HEK293T (cell line): ENCODE results near the gene RUNDC1.
A peak's percentile ranks its signal among the peaks of the same experiment; 100 is the strongest.
"Not testable (repeated sequence)": the region's sequence is repeated elsewhere in the genome, so short reads cannot be mapped to it uniquely, and the experiment has no call there.

Experiments
- CTCF ChIA-PET: fragments of 350-600 bp; formaldehyde crosslinking; extraction: SDS; loops from one replicate; lab custom pipeline; 2021; ENCODE audit warnings: antibody characterized with exemption, inconsistent platforms; lab: Yijun Ruan, JAX
- POLR2A ChIA-PET: fragments of 350-600 bp; formaldehyde crosslinking; extraction: SDS; loops from one replicate; lab custom pipeline; 2020; ENCODE audit warnings: antibody characterized with exemption, inconsistent platforms; lab: Yijun Ruan, JAX
- DNase-seq: peaks from one replicate; pipeline ENCODE4 v3.0.0; 2012; ENCODE audit warnings: mixed read lengths; ENCODE audit errors: extremely low spot score
- ARNT ChIP-seq: fragments of 450-650 bp; IDR thresholded peaks from 2 replicates; pipeline ENCODE4 v1.6.1; 2017; ENCODE audit warnings: mild to moderate bottlenecking
- BHLHE40 ChIP-seq: fragments of 450-650 bp; IDR thresholded peaks from 2 replicates; pipeline ENCODE4 v1.6.1; 2016; ENCODE audit warnings: mild to moderate bottlenecking, moderate library complexity, borderline replicate concordance
- CTBP1 ChIP-seq: fragments of 450-650 bp; IDR thresholded peaks from 2 replicates; pipeline ENCODE4 v1.6.1; 2016; ENCODE audit warnings: borderline replicate concordance
- ELF4 ChIP-seq: fragments of 450-650 bp; IDR thresholded peaks from 2 replicates; pipeline ENCODE4 v1.6.1; 2017; ENCODE audit warnings: antibody characterized with exemption
- FOXA1 ChIP-seq: fragments of 450-650 bp; IDR thresholded peaks from 2 replicates; pipeline ENCODE4 v1.6.1; 2016; ENCODE audit warnings: mild to moderate bottlenecking
- FOXK2 ChIP-seq: fragments of 450-650 bp; IDR thresholded peaks from 2 replicates; pipeline ENCODE4 v1.6.1; 2016; ENCODE audit warnings: mild to moderate bottlenecking
- FOXM1 ChIP-seq: fragments of 450-650 bp; IDR thresholded peaks from 2 replicates; pipeline ENCODE4 v1.6.1; 2017; ENCODE audit warnings: mild to moderate bottlenecking, borderline replicate concordance
- HDGF ChIP-seq: fragments of 450-650 bp; IDR thresholded peaks from 2 replicates; pipeline ENCODE4 v1.6.1; 2017; ENCODE audit warnings: antibody characterized with exemption, borderline replicate concordance
- L3MBTL2 ChIP-seq: fragments of 450-650 bp; conservative IDR thresholded peaks from 2 replicates; pipeline ENCODE4 v1.6.1; 2016; ENCODE audit warnings: mild to moderate bottlenecking
- LEF1 ChIP-seq: fragments of 450-650 bp; IDR thresholded peaks from 2 replicates; pipeline ENCODE4 v1.6.1; 2017; ENCODE audit warnings: mild to moderate bottlenecking, borderline replicate concordance
- NFRKB ChIP-seq: fragments of 450-650 bp; IDR thresholded peaks from 2 replicates; pipeline ENCODE4 v1.6.1; 2016; ENCODE audit warnings: mild to moderate bottlenecking, moderate library complexity
- SP1 ChIP-seq: fragments of 450-650 bp; IDR thresholded peaks from 2 replicates; pipeline ENCODE4 v1.6.1; 2017
- SUZ12 ChIP-seq: fragments of 450-650 bp; IDR thresholded peaks from 2 replicates; pipeline ENCODE4 v1.6.1; 2016; ENCODE audit warnings: mild to moderate bottlenecking
- TARDBP ChIP-seq: fragments of 450-650 bp; IDR thresholded peaks from 2 replicates; pipeline ENCODE4 v1.6.1; 2016
- ZNF384 ChIP-seq: fragments of 450-650 bp; IDR thresholded peaks from 2 replicates; pipeline ENCODE4 v1.6.1; 2016
- TF ChIP-seq, protein P1 (sequence below): fragments of 450-650 bp; IDR thresholded peaks from 2 replicates; pipeline ENCODE4 v1.6.1; 2016

The RUNDC1 gene

GRCh38 chr17:42964161-42964932, 16.0 kb upstream of the RUNDC1 start, which contains the start of gene AARSD1:
TSS of gene AARSD1 (minus strand) at chr17:42964454. CDS start at chr17:42964440, 14 bp downstream.
- DNase-seq, result peak; percentile 90
- ChIA-PET CTCF (interaction anchor here (0.7 to 0.8 kb wide), 3 partner anchors 34 to 539 kb away, joined by 4 to 7 read pairs (median 5); partner anchors contain the start of gene RPL27), POLR2A (interaction anchor here (0.6 to 3.4 kb wide), 14 partner anchors 10 to 404 kb away, joined by 3 to 50 read pairs (median 4); partner anchors contain the start of genes BECN1, PTGES3L and RPL27)
- TF ChIP-seq, protein P1, sequence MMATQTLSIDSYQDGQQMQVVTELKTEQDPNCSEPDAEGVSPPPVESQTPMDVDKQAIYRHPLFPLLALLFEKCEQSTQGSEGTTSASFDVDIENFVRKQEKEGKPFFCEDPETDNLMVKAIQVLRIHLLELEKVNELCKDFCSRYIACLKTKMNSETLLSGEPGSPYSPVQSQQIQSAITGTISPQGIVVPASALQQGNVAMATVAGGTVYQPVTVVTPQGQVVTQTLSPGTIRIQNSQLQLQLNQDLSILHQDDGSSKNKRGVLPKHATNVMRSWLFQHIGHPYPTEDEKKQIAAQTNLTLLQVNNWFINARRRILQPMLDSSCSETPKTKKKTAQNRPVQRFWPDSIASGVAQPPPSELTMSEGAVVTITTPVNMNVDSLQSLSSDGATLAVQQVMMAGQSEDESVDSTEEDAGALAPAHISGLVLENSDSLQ, result peak; percentile 90
- TF ChIP-seq L3MBTL2, result peak; percentile 96
- TF ChIP-seq ZNF384, result no peak

GRCh38 chr17:42967925-42968324, 12.4 kb upstream of the RUNDC1 start:
- CTCF ChIA-PET, result interaction anchor here (0.6 to 1.5 kb wide), 3 partner anchors 30 to 400 kb away, joined by 3 to 4 read pairs (median 3); partner anchors contain the start of gene RPL27
- DNase-seq, result no peak
- TF ChIP-seq, protein P1, result no peak
- TF ChIP-seq FOXM1 (no peak), FOXK2 (no peak), SUZ12 (no peak), L3MBTL2 (no peak), CTBP1 (no peak), NFRKB (no peak), LEF1 (no peak), FOXA1 (no peak)
- POLR2A ChIA-PET, result interaction anchor here (1.3 to 4.9 kb wide), 3 partner anchors 12 to 400 kb away, joined by 3 to 40 read pairs (median 5); partner anchors contain the start of genes PTGES3L and RPL27

DNA sequence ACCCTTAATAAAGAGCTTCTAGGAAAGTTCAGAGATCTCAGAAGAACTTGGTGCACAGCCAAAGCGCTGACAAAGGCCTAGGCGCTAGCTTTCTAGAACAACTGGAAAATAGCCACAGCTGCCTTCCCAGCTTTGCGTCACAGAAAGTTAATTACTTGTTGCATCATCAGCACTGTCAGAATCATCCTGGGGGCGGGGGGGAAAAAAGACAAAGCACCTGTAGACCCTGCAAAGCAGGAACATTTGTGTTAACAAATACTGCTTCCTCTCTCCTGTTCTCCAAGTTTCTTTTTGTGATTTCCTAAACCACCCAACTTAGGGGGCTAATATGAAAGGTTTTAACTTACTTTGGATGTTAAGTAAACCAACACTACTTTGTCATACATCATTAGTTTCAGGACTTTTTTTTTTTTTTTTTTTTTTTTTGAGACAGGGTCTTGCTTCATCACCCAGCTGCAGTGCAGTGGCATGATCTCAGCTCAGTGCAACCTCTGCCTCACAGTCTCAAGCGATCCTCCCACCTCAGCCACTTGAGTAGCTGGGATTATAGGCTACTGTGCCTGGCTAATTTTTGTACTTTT, 11.3 kb upstream of the RUNDC1 start:
- ChIA-PET CTCF (interaction anchor here (1.5 kb wide), 1 partner anchor 55 kb away, joined by 3 read pairs; no protein-coding TSS in a partner anchor), POLR2A (interaction anchor here (1.1 to 4.9 kb wide), 4 partner anchors 10 to 399 kb away, joined by 3 to 40 read pairs (median 4); partner anchors contain the start of genes BECN1, PTGES3L and RPL27)
- no peak for DNase-seq
- TF ChIP-seq SUZ12 (no peak), LEF1 (no peak), ZNF384 (peak; percentile 70), FOXA1 (no peak), ARNT (no peak)

- TF ChIP-seq NFRKB, result no peak
- no peak for TF ChIP-seq ARNT
- TF ChIP-seq ZNF384, result no peak
- TF ChIP-seq CTBP1, result no peak
- no peak for TF ChIP-seq SP1
- TF ChIP-seq TARDBP, result no peak
- CTCF ChIA-PET, result no interaction called here
- DNase-seq, result no peak
- POLR2A ChIA-PET, result interaction anchor here (0.8 to 4.9 kb wide), 2 partner anchors 27 to 198 kb away, joined by 3 to 40 read pairs; partner anchors contain the start of genes RPL27 and VPS25
Measured at GRCh38 chr17:42971589-42971988, 8.8 kb upstream of the RUNDC1 start.

- DNase-seq, CTCF ChIA-PET: not testable (repeated sequence)
- POLR2A ChIA-PET, result interaction anchor here (1.2 kb wide), 1 partner anchor 25 kb away, joined by 6 read pairs; the partner anchor contains the start of gene RPL27
Measured at GRCh38 chr17:42973323-42973722, 7.0 kb upstream of the RUNDC1 start.

DNA sequence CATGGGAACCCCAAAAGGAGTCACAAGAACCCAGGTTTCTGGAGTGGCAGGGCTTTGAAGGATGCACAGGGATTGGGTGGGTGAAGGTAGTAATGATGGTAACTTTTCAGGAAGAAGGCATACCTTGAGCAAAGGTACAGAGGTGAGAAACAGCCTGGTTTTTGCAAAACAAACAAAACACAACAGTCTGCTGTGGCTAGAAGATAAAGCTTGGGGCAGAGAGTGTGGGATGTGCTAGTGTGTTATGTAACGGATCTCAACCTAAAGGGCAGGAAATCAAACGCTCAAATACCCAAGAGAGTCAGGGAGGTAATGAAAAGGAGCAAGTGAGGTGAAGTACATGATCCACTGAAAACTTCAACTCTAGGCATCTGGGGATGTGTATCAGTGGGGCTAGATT, 5.1 kb upstream of the RUNDC1 start:
- ChIA-PET CTCF (no interaction called here), POLR2A (interaction anchor here (2.0 kb wide), 1 partner anchor 23 kb away, joined by 9 read pairs; the partner anchor contains the start of gene RPL27)
- TF ChIP-seq FOXM1, result no peak
- TF ChIP-seq ELF4, result no peak
- no peak for TF ChIP-seq HDGF
- TF ChIP-seq, protein P1, result no peak
- TF ChIP-seq SP1, result no peak
- TF ChIP-seq LEF1, result no peak
- TF ChIP-seq BHLHE40, result no peak
- no peak for TF ChIP-seq ARNT
- TF ChIP-seq L3MBTL2, result no peak
- TF ChIP-seq NFRKB, result no peak
- no peak for TF ChIP-seq FOXA1
- no peak for TF ChIP-seq CTBP1
- TF ChIP-seq FOXK2, result no peak
- no peak for TF ChIP-seq TARDBP
- no peak for TF ChIP-seq ZNF384
- no peak for TF ChIP-seq SUZ12
- no peak for DNase-seq

GRCh38 chr17:42975701-42976100, 4.7 kb upstream of the RUNDC1 start:
- CTCF ChIA-PET, DNase-seq: not testable (repeated sequence)
- POLR2A ChIA-PET, result interaction anchor here (2.0 kb wide), 1 partner anchor 23 kb away, joined by 9 read pairs; the partner anchor contains the start of gene RPL27
